Endothelial cell of umbilical vein (primary cell): Measurements from ENCODE around the gene TLE4.

ENCODE experiments used
- EZH2 ChIP-seq: IDR thresholded peaks from 2 replicates; pipeline ENCODE4 v1.6.1; 2012; ENCODE audit warnings: borderline replicate concordance, low read depth, mild to moderate bottlenecking, moderate library complexity, low read length, inconsistent platforms; ENCODE audit not compliant: severe bottlenecking
- FOS ChIP-seq: IDR thresholded peaks from 2 replicates; pipeline ENCODE4 v1.6.1; 2011; ENCODE audit warnings: mild to moderate bottlenecking, low read length, moderate library complexity, borderline replicate concordance; ENCODE audit not compliant: insufficient read depth
- GATA2 ChIP-seq: IDR thresholded peaks from 2 replicates; pipeline ENCODE4 v1.7.0; 2011; ENCODE audit warnings: low read depth, mild to moderate bottlenecking, moderate library complexity, mixed read lengths, low read length; ENCODE audit not compliant: insufficient read length, insufficient read depth
- JUN ChIP-seq: IDR thresholded peaks from 2 replicates; pipeline ENCODE4 v1.6.1; 2011; ENCODE audit warnings: borderline replicate concordance, low read depth; ENCODE audit not compliant: insufficient read length, insufficient read depth
- MAX ChIP-seq: IDR thresholded peaks from 2 replicates; pipeline ENCODE4 v1.6.1; 2011; ENCODE audit not compliant: insufficient read depth, insufficient read length
- MYC ChIP-seq: IDR thresholded peaks from one replicate; pipeline ENCODE4 v1.6.1; 2011; ENCODE audit warnings: mild to moderate bottlenecking, low read depth, low read length
- POLR2A ChIP-seq: IDR thresholded peaks from 2 replicates; pipeline ENCODE4 v1.6.1; 2012; ENCODE audit warnings: low read depth, mild to moderate bottlenecking, control low read depth, low read length
- POLR2AphosphoS5 ChIP-seq: IDR thresholded peaks from 2 replicates; pipeline ENCODE4 v1.6.1; 2012; ENCODE audit warnings: low read depth, mild to moderate bottlenecking, control low read depth, low read length, moderate library complexity; ENCODE audit not compliant: insufficient read depth
- TF ChIP-seq, protein P1 (sequence below), 2 donors: IDR thresholded peaks; 1 replicate in 1 of 2; 2 replicates in 1 of 2; pipeline ENCODE4 v1.5.1; 2011; ENCODE audit warnings: low read length in 2 of 2, mild to moderate bottlenecking in 2 of 2, moderate library complexity in 2 of 2, control low read depth in 1 of 2, inconsistent platforms in 1 of 2, low read depth in 1 of 2; ENCODE audit not compliant: insufficient read depth in 1 of 2; ENCODE audit errors: extremely low read depth in 1 of 2

DNA sequence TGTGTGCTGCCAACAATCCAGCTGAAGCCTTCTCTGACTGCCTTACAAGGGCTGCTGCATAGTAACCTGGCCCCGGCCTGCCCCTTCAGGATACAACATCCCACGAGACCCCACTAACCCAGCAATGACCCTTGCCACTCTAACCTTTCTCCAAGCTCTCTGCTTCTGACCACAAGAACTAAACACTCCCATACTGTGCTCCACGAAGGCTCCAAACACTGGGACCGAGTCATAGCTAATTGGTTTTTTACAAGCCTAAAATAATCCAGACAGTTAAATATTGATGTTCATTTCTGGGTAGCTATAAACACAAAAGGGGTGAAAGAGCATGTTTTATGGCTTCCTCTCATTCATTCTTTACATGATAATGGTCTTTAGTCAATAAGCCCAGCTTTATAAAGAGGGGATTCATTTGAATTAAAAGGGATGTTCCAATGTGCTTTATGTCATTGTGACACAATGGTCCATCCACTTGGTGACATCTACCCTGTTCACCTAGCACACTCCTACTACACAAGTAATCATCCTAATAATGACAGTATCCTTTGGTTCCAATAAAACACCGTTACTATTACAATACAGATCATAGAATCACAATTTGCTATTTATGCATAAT lies 16.2 kb upstream of the TLE4 start:
- no peak for TF ChIP-seq POLR2AphosphoS5
- TF ChIP-seq, protein P1, sequence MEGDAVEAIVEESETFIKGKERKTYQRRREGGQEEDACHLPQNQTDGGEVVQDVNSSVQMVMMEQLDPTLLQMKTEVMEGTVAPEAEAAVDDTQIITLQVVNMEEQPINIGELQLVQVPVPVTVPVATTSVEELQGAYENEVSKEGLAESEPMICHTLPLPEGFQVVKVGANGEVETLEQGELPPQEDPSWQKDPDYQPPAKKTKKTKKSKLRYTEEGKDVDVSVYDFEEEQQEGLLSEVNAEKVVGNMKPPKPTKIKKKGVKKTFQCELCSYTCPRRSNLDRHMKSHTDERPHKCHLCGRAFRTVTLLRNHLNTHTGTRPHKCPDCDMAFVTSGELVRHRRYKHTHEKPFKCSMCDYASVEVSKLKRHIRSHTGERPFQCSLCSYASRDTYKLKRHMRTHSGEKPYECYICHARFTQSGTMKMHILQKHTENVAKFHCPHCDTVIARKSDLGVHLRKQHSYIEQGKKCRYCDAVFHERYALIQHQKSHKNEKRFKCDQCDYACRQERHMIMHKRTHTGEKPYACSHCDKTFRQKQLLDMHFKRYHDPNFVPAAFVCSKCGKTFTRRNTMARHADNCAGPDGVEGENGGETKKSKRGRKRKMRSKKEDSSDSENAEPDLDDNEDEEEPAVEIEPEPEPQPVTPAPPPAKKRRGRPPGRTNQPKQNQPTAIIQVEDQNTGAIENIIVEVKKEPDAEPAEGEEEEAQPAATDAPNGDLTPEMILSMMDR (IDR thresholded peaks at IDR 0.05; ENCODE audit: extremely low read depth in 1 of 2, insufficient read depth in 1 of 2, low read depth in 1 of 2, low read length in 2 of 2): no peak
- no peak for TF ChIP-seq POLR2A
- no peak for TF ChIP-seq EZH2
- TF ChIP-seq MAX: no peak
- TF ChIP-seq JUN: no peak
- no peak for TF ChIP-seq FOS
- TF ChIP-seq GATA2: no peak
- no peak for TF ChIP-seq MYC
